HCT116 (cell line): ENCODE results near the gene KRTAP4-4. TPM values are rescaled to one million over a fixed set of nuclear protein-coding genes. Genes with fewer than 3 reads are reported as not detected.
A peak's percentile ranks its signal among the peaks of the same experiment; 100 is the strongest.

ENCODE experiments used
- ATAC-seq: fragments of 200-7000 bp; cut with Tn5 transposase; 2 replicates; pipeline ENCODE4 v1.9.1; 2020; ENCODE audit warnings: mild to moderate bottlenecking, moderate library complexity
- BruUV-seq: library from RNA; stranded (reverse); fragments of 400-500 nt; replicated peaks from 2 replicates; lab custom pipeline; 2021; lab: Mats Ljungman, UMichigan
- CTCF ChIA-PET: fragments of 300-600 bp; sonication (Branson Sonifier 250); formaldehyde crosslinking; loops from one replicate; lab custom pipeline; 2021; ENCODE audit warnings: antibody characterized with exemption; lab: Charles Lee
- POLR2A ChIA-PET: fragments of 300-600, 350-600 bp; sonication (Branson Sonifier 250); formaldehyde crosslinking; loops from one replicate; lab custom pipeline; 2021; ENCODE audit warnings: antibody characterized with exemption; lab: Charles Lee
- RAD21 ChIA-PET, 2 experiments: fragments of 300-600 bp; sonication (Branson Sonifier 250); formaldehyde crosslinking; loops; one replicate each; lab custom pipeline; 2023; ENCODE audit warnings: low total read pairs in 2 of 2; ENCODE audit not compliant: uncharacterized antibody in 2 of 2, unreplicated experiment in 2 of 2, low non-redundant PET in 1 of 2; lab: Charles Lee
- DNase-seq: peaks from one replicate; pipeline ENCODE4 v3.0.0-alpha.2; 2010; ENCODE audit warnings: low read depth, low spot score
- H2AFZ ChIP-seq: fragments of 200-600 bp; shearing (Covaris generic), sonication (generic); 2 replicates; pipeline ENCODE4 v1.6.1; 2017; ENCODE audit warnings: low read depth, mixed run types, mixed read lengths, antibody characterized with exemption, low read length; ENCODE audit not compliant: poor library complexity, severe bottlenecking
- H3K27ac ChIP-seq: 2 replicates; pipeline ENCODE4 v1.5.1; 2012; ENCODE audit warnings: low read depth, low read length
- H3K27me3 ChIP-seq: fragments of 200-600 bp; sonication (generic); 2 replicates; pipeline ENCODE4 v1.6.1; 2016; ENCODE audit warnings: mixed run types, low read length, mixed read lengths; ENCODE audit not compliant: insufficient read depth
- H3K36me3 ChIP-seq, 2 experiments: fragments of 200-500 bp in 1 of 2; fragments of 200-600 bp in 1 of 2; sonication (Bioruptor generic) in 1 of 2; sonication (generic) in 1 of 2; 2 replicates each; pipeline versions ENCODE4 v1.5.1 to v1.6.1; 2014 to 2016; ENCODE audit warnings: low read length in 2 of 2, inconsistent platforms in 1 of 2, mixed read lengths in 1 of 2, mixed run types in 1 of 2; ENCODE audit not compliant: insufficient read depth in 2 of 2, control insufficient read depth in 1 of 2
- H3K4me1 ChIP-seq, 2 experiments: fragments of 200-600 bp in 1 of 2; sonication (generic) in 1 of 2; 2 replicates each; pipeline versions ENCODE4 v1.5.1 to v1.6.1; 2012 to 2017; ENCODE audit warnings: low read length in 2 of 2, inconsistent platforms in 1 of 2, mild to moderate bottlenecking in 1 of 2, mixed read lengths in 1 of 2, mixed run types in 1 of 2, moderate library complexity in 1 of 2; ENCODE audit not compliant: insufficient read depth in 2 of 2, control insufficient read depth in 1 of 2
- H3K4me2 ChIP-seq: fragments of 200-600 bp; sonication (generic); 2 replicates; pipeline ENCODE4 v1.6.1; 2017; ENCODE audit warnings: mixed run types, low read length, mixed read lengths
- H3K4me3 ChIP-seq, 2 experiments: fragments of 200-600 bp in 1 of 2; sonication (generic) in 1 of 2; replicated peaks in 1 of 2; 2 replicates each; pipeline ENCODE4 v1.5.1; 2011 to 2016; ENCODE audit warnings: low read length in 2 of 2, control low read depth in 1 of 2, low read depth in 1 of 2, mild to moderate bottlenecking in 1 of 2, mixed read lengths in 1 of 2, mixed run types in 1 of 2
- H3K79me2 ChIP-seq: fragments of 200-600 bp; sonication (generic); 2 replicates; pipeline ENCODE4 v1.6.1; 2017; ENCODE audit warnings: mild to moderate bottlenecking, mixed run types, low read length, moderate library complexity, mixed read lengths; ENCODE audit not compliant: insufficient read depth
- H3K9ac ChIP-seq: fragments of 200-600 bp; sonication (generic); 2 replicates; pipeline ENCODE4 v1.6.1; 2016; ENCODE audit warnings: low read length, mixed read lengths
- H3K9me2 ChIP-seq: fragments of 200-600 bp; sonication (generic), shearing (Covaris generic); 2 replicates; pipeline ENCODE4 v1.6.1; 2017; ENCODE audit warnings: mixed run types, mild to moderate bottlenecking, moderate library complexity; ENCODE audit not compliant: insufficient read depth
- H3K9me3 ChIP-seq, 2 experiments: fragments of 200-500 bp in 1 of 2; fragments of 200-600 bp in 1 of 2; sonication (Bioruptor generic) in 1 of 2; sonication (generic) in 1 of 2; 2 replicates each; pipeline ENCODE4 v1.6.1; 2014 to 2017; ENCODE audit warnings: low read length in 2 of 2, mixed read lengths in 2 of 2, inconsistent platforms in 1 of 2, low read depth in 1 of 2, mild to moderate bottlenecking in 1 of 2, mixed run types in 1 of 2, moderate library complexity in 1 of 2; ENCODE audit not compliant: control insufficient read depth in 1 of 2, insufficient read depth in 1 of 2
- H4K20me1 ChIP-seq: fragments of 200-600 bp; sonication (generic), shearing (Covaris generic); 2 replicates; pipeline ENCODE4 v1.6.1; 2017; ENCODE audit warnings: mixed run types, mild to moderate bottlenecking, moderate library complexity; ENCODE audit not compliant: insufficient read depth
- CEBPB ChIP-seq: IDR thresholded peaks from 2 replicates; pipeline ENCODE4 v1.6.1; 2012; ENCODE audit warnings: low read depth
- EGR1 ChIP-seq: IDR thresholded peaks from 2 replicates; pipeline ENCODE4 v1.6.1; 2012; ENCODE audit warnings: low read depth
- EZH2 ChIP-seq: fragments of 200-600 bp; sonication (generic); IDR thresholded peaks from 2 replicates; pipeline ENCODE4 v1.6.1; 2017; ENCODE audit warnings: antibody characterized with exemption, mixed run types
- EZH2phosphoT487 ChIP-seq: fragments of 200-600 bp; IDR thresholded peaks from 2 replicates; pipeline ENCODE4 v1.6.1; 2018; ENCODE audit warnings: antibody characterized with exemption, borderline replicate concordance
- JUND ChIP-seq: IDR thresholded peaks from 2 replicates; pipeline ENCODE4 v1.6.1; 2012
- POLR2AphosphoS5 ChIP-seq: IDR thresholded peaks from 2 replicates; pipeline ENCODE4 v1.6.1; 2011; ENCODE audit warnings: mild to moderate bottlenecking, low read depth, low read length, moderate library complexity
- RAD21 ChIP-seq: IDR thresholded peaks from 2 replicates; pipeline ENCODE4 v1.6.1; 2012; ENCODE audit warnings: low read depth, mild to moderate bottlenecking
- SP1 ChIP-seq: IDR thresholded peaks from 2 replicates; pipeline ENCODE4 v1.6.1; 2012; ENCODE audit warnings: low read depth
- YY1 ChIP-seq: IDR thresholded peaks from 2 replicates; pipeline ENCODE4 v1.6.1; 2011; ENCODE audit warnings: low read length, low read depth, moderate library complexity, mild to moderate bottlenecking; ENCODE audit not compliant: insufficient replicate concordance; ENCODE audit errors: extremely low read depth
- intact Hi-C: fragments of 100-400 bp; cut with micrococcal nuclease; formaldehyde crosslinking; loops from 2 replicates; pipeline ENCODE4 v1.10.0; 2022
- total RNA-seq: library from RNA; stranded (reverse); gene quantifications from one replicate; pipeline ENCODE4 v1.2.1, GENCODE V29; 2021; ENCODE audit not compliant: unreplicated experiment
- TF ChIP-seq, protein P1 (sequence below): IDR thresholded peaks from 2 replicates; pipeline ENCODE4 v1.6.1; 2012; ENCODE audit warnings: low read depth
- TF ChIP-seq, protein P2 (sequence below): IDR thresholded peaks from 2 replicates; pipeline ENCODE4 v1.6.1; 2012
- TF ChIP-seq, protein P3 (sequence below): IDR thresholded peaks from 2 replicates; pipeline ENCODE4 v1.6.1; 2012
- TF ChIP-seq, protein P4 (sequence below), 3 experiments: fragments of 200-600 bp in 1 of 3; sonication (generic) in 1 of 3; IDR thresholded peaks in 2 of 3; conservative IDR thresholded peaks in 1 of 3; 2 replicates each; pipeline ENCODE4 v1.5.1; 2012 to 2017; ENCODE audit warnings: low read depth in 2 of 3, low read length in 2 of 3, antibody characterized with exemption in 1 of 3, borderline replicate concordance in 1 of 3, control low read depth in 1 of 3, mild to moderate bottlenecking in 1 of 3, mixed read lengths in 1 of 3, mixed run types in 1 of 3, moderate library complexity in 1 of 3; ENCODE audit not compliant: insufficient read depth in 1 of 3

KRTAP4-4 gene
- total RNA-seq, 1 experiment from 2014 or later, result not detected

DNA sequence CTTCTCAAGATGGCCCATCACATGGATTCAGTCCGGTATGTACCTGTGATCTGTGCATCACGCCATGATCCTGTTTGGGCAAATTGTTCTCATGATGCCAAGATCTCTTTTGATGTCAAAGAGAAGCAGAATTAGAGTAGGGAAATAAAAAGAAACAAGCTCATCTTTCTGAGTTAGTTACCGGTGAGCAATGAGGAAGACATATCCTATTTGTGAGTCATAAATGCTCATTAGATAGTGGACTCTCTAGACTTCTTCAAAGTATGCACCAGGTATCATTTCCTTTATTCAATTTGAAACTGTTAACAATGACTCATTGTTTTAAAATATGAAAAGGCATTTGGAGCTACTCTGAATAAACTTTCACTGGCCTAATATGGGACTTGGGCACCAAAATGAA lies 28.6 kb downstream of the KRTAP4-4 start (continued):
- TF ChIP-seq, protein P1, sequence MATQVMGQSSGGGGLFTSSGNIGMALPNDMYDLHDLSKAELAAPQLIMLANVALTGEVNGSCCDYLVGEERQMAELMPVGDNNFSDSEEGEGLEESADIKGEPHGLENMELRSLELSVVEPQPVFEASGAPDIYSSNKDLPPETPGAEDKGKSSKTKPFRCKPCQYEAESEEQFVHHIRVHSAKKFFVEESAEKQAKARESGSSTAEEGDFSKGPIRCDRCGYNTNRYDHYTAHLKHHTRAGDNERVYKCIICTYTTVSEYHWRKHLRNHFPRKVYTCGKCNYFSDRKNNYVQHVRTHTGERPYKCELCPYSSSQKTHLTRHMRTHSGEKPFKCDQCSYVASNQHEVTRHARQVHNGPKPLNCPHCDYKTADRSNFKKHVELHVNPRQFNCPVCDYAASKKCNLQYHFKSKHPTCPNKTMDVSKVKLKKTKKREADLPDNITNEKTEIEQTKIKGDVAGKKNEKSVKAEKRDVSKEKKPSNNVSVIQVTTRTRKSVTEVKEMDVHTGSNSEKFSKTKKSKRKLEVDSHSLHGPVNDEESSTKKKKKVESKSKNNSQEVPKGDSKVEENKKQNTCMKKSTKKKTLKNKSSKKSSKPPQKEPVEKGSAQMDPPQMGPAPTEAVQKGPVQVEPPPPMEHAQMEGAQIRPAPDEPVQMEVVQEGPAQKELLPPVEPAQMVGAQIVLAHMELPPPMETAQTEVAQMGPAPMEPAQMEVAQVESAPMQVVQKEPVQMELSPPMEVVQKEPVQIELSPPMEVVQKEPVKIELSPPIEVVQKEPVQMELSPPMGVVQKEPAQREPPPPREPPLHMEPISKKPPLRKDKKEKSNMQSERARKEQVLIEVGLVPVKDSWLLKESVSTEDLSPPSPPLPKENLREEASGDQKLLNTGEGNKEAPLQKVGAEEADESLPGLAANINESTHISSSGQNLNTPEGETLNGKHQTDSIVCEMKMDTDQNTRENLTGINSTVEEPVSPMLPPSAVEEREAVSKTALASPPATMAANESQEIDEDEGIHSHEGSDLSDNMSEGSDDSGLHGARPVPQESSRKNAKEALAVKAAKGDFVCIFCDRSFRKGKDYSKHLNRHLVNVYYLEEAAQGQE, result no peak
- TF ChIP-seq EZH2phosphoT487 (no peak), EZH2 (no peak), JUND (peak; percentile 97), EGR1 (no peak), POLR2AphosphoS5 (peak; percentile 49; the same call in 1 of the 2 replicates), SP1 (peak; percentile 95)
- TF ChIP-seq, protein P2, sequence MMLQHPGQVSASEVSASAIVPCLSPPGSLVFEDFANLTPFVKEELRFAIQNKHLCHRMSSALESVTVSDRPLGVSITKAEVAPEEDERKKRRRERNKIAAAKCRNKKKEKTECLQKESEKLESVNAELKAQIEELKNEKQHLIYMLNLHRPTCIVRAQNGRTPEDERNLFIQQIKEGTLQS, result no peak; the same call in 1 of the 2 replicates
- TF ChIP-seq, protein P3, sequence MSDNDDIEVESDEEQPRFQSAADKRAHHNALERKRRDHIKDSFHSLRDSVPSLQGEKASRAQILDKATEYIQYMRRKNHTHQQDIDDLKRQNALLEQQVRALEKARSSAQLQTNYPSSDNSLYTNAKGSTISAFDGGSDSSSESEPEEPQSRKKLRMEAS, result peak; percentile 50; the same call in 1 of the 2 replicates

DNA sequence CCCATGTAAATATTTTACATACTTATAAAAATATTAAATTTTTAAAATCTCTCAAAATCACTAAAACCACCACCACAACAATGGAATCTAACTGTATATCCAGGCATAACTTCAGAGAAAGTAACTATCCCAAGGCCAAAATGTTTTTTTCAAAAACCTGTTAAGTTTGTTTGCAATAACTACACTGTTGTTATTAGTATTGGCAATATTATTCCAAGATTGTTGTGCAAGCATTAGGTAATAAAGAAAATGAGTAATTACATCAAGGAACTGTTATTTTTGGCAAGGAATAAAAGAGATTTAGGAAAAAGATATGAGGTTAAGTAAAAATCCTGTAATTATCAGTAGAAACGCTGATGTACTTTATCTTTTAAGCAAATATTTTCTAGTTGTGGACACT lies 33.2 kb downstream of the KRTAP4-4 start:
- CTCF ChIA-PET, result no interaction called here

More for the DNA sequence above, 33.2 kb downstream of the KRTAP4-4 start:
- ChIA-PET RAD21 (no interaction called here), POLR2A (no interaction called here)
- Histone ChIP-seq H2AFZ (no peak overlapping the region), H3K27ac (no peak overlapping the region), H3K9me2 (no peaks in the 10 kb centered on the region), H3K9me3 (peaks cover 0 to 13% of the 10 kb centered on the region in 2 experiments; a peak in 1 of 4 replicates), H3K79me2 (no peaks in the 10 kb centered on the region)
- intact Hi-C loops, result no loop called here
- ATAC-seq (no peak), DNase-seq (no peak)
- TF ChIP-seq RAD21 (no peak), CEBPB (no peak), YY1 (no peak)
- TF ChIP-seq, protein P4, sequence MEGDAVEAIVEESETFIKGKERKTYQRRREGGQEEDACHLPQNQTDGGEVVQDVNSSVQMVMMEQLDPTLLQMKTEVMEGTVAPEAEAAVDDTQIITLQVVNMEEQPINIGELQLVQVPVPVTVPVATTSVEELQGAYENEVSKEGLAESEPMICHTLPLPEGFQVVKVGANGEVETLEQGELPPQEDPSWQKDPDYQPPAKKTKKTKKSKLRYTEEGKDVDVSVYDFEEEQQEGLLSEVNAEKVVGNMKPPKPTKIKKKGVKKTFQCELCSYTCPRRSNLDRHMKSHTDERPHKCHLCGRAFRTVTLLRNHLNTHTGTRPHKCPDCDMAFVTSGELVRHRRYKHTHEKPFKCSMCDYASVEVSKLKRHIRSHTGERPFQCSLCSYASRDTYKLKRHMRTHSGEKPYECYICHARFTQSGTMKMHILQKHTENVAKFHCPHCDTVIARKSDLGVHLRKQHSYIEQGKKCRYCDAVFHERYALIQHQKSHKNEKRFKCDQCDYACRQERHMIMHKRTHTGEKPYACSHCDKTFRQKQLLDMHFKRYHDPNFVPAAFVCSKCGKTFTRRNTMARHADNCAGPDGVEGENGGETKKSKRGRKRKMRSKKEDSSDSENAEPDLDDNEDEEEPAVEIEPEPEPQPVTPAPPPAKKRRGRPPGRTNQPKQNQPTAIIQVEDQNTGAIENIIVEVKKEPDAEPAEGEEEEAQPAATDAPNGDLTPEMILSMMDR (IDR thresholded peaks at IDR 0.05 in 2 of 3, conservative IDR thresholded peaks at IDR 0.05 in 1 of 3; ENCODE audit: borderline replicate concordance in 1 of 3, insufficient read depth in 1 of 3, low read depth in 2 of 3, low read length in 2 of 3), result no peak
- TF ChIP-seq, all 23 proteins: peak for 0
- no peak overlapping the region for H3K9ac ChIP-seq
- no peak overlapping the region for H3K4me3 ChIP-seq
- no TSS peak for BruUV-seq
- H4K20me1 ChIP-seq, result no peaks in the 10 kb centered on the region
- no peak overlapping the region for H3K4me2 ChIP-seq
- peaks cover 0 to 48% of the 10 kb centered on the region in 2 experiments; a peak in 2 of 4 replicates for H3K4me1 ChIP-seq
- no peaks in the 10 kb centered on the region for H3K27me3 ChIP-seq
- H3K36me3 ChIP-seq, result peaks cover 0 to 9% of the 10 kb centered on the region in 2 experiments; a peak in 1 of 4 replicates
